H1 (cell line): ENCODE measurements around the gene KCNMA1. TPM values are rescaled to one million over a fixed set of nuclear protein-coding genes. Genes with fewer than 3 reads are reported as not detected.

Source experiments
- CTCF ChIA-PET: fragments of 300-600 bp; sonication (Branson Sonifier 250); formaldehyde crosslinking; loops from one replicate; lab custom pipeline; 2021; ENCODE audit not compliant: partially characterized antibody; lab: Charles Lee
- POLR2A ChIA-PET: fragments of 300-600 bp; sonication (Branson Sonifier 250); formaldehyde crosslinking; loops from one replicate; lab custom pipeline; 2021; ENCODE audit warnings: inconsistent platforms; ENCODE audit not compliant: partially characterized antibody; lab: Charles Lee
- DNase-seq, 2 experiments: peaks; one replicate each; pipeline versions ENCODE4 v3.0.0 to v3.0.0-alpha.2; 2010 to 2022; ENCODE audit warnings: low spot score in 2 of 2, low read depth in 1 of 2, mixed read lengths in 1 of 2
- FAIRE-seq: peaks from 2 replicates; lab custom pipeline; 2011; peaks lifted over from hg19 to GRCh38; lab: Jason Lieb, UNC
- H2AFZ ChIP-seq: 2 replicates; pipeline ENCODE4 v1.8.1; 2012; ENCODE audit warnings: low read length, inconsistent platforms
- H2AK5ac ChIP-seq: 2 replicates; pipeline ENCODE4 v1.6.1; 2013; ENCODE audit warnings: low read depth, low read length
- H2BK120ac ChIP-seq: replicated peaks from 2 replicates; pipeline ENCODE3; 2013; ENCODE audit warnings: low read depth, low read length, inconsistent platforms
- H2BK12ac ChIP-seq: 2 replicates; pipeline ENCODE4 v1.6.1; 2013; ENCODE audit warnings: low read depth, low read length
- H2BK15ac ChIP-seq: 2 replicates; pipeline ENCODE4 v1.6.1; 2013; ENCODE audit warnings: low read length
- H2BK20ac ChIP-seq: 2 replicates; pipeline ENCODE4 v1.6.1; 2013; ENCODE audit warnings: low read length
- H2BK5ac ChIP-seq: 2 replicates; pipeline ENCODE4 v1.6.1; 2013; ENCODE audit warnings: low read depth, low read length
- H3K14ac ChIP-seq: 2 replicates; pipeline ENCODE4 v1.6.1; 2013; ENCODE audit warnings: inconsistent platforms; ENCODE audit not compliant: insufficient read length
- H3K18ac ChIP-seq: 2 replicates; pipeline ENCODE4 v1.6.1; 2013; ENCODE audit warnings: low read length; ENCODE audit errors: extremely low read depth
- H3K23ac ChIP-seq: 2 replicates; pipeline ENCODE4 v1.6.1; 2013; ENCODE audit warnings: inconsistent platforms; ENCODE audit not compliant: insufficient read length
- H3K23me2 ChIP-seq: 2 replicates; pipeline ENCODE4 v1.6.1; 2013; ENCODE audit warnings: low read depth, low read length
- H3K27ac ChIP-seq: 2 replicates; pipeline ENCODE4 v1.6.1; 2011; ENCODE audit warnings: low read depth, low read length, inconsistent platforms
- H3K27me3 ChIP-seq, 4 experiments: replicated peaks in 1 of 4; 1 replicate in 1 of 4; 2 replicates in 3 of 4; pipeline versions ENCODE4 v1.6.1 to v1.8.1; 2011 to 2013; ENCODE audit warnings: low read length in 3 of 4, mild to moderate bottlenecking in 3 of 4, inconsistent platforms in 2 of 4, mixed read lengths in 2 of 4, moderate library complexity in 1 of 4; ENCODE audit not compliant: control insufficient read depth in 3 of 4, insufficient read depth in 3 of 4; ENCODE audit errors: extremely low read depth in 1 of 4
- H3K36me3 ChIP-seq, 4 experiments: 2 replicates each; pipeline versions ENCODE4 v1.6.1 to v1.8.1; 2011 to 2013; ENCODE audit warnings: mild to moderate bottlenecking in 4 of 4, low read length in 3 of 4, moderate library complexity in 2 of 4, control low read depth in 1 of 4, inconsistent platforms in 1 of 4; ENCODE audit not compliant: insufficient read depth in 4 of 4, control insufficient read depth in 2 of 4
- H3K4ac ChIP-seq: replicated peaks from 2 replicates; pipeline ENCODE3; 2013; ENCODE audit warnings: low read length, low read depth, mixed read lengths, inconsistent platforms; ENCODE audit not compliant: insufficient read length
- H3K4me1 ChIP-seq, 4 experiments: replicated peaks in 1 of 4; 1 replicate in 1 of 4; 2 replicates in 3 of 4; pipeline versions ENCODE4 v1.6.1 to v1.8.1; 2011 to 2013; ENCODE audit warnings: low read length in 3 of 4, inconsistent platforms in 2 of 4, mixed read lengths in 1 of 4; ENCODE audit not compliant: insufficient read depth in 4 of 4, control insufficient read depth in 3 of 4
- H3K4me2 ChIP-seq, 2 experiments: 2 replicates each; pipeline versions ENCODE4 v1.6.1 to v1.8.1; 2011 to 2013; ENCODE audit warnings: low read depth in 2 of 2, low read length in 2 of 2, control low read depth in 1 of 2, inconsistent platforms in 1 of 2, mild to moderate bottlenecking in 1 of 2; ENCODE audit not compliant: insufficient read depth in 1 of 2
- H3K4me3 ChIP-seq, 4 experiments: fragments of 200-600, 300-600 bp in 1 of 4; sonication (generic), shearing (Covaris generic), sonication (Bioruptor Twin) in 1 of 4; 2 replicates each; pipeline versions ENCODE4 v1.5.1 to v1.8.1; 2011 to 2016; ENCODE audit warnings: low read length in 4 of 4, low read depth in 3 of 4, control low read depth in 2 of 4, inconsistent platforms in 2 of 4, mild to moderate bottlenecking in 2 of 4, mixed read lengths in 1 of 4, moderate library complexity in 1 of 4; ENCODE audit not compliant: insufficient read depth in 2 of 4; ENCODE audit errors: extremely low read depth in 1 of 4
- H3K56ac ChIP-seq: replicated peaks from 2 replicates; pipeline ENCODE3; 2013; ENCODE audit warnings: low read depth, mild to moderate bottlenecking, mixed read lengths, low read length, inconsistent platforms; ENCODE audit not compliant: insufficient read length
- H3K79me1 ChIP-seq: 2 replicates; pipeline ENCODE4 v1.6.1; 2013; ENCODE audit warnings: low read depth, low read length, control low read depth
- H3K79me2 ChIP-seq, 2 experiments: 2 replicates each; pipeline versions ENCODE4 v1.6.1 to v1.8.1; 2012 to 2013; ENCODE audit warnings: low read length in 2 of 2, mild to moderate bottlenecking in 2 of 2, inconsistent platforms in 1 of 2; ENCODE audit not compliant: insufficient read depth in 2 of 2, control insufficient read depth in 1 of 2
- H3K9ac ChIP-seq, 4 experiments: replicated peaks in 1 of 4; 1 replicate in 1 of 4; 2 replicates in 3 of 4; pipeline versions ENCODE4 v1.6.1 to v1.8.1; 2011 to 2013; ENCODE audit warnings: low read depth in 3 of 4, low read length in 3 of 4, control low read depth in 2 of 4, mild to moderate bottlenecking in 2 of 4, moderate library complexity in 2 of 4, inconsistent platforms in 1 of 4; ENCODE audit errors: extremely low read depth in 1 of 4
- H3K9me3 ChIP-seq, 2 experiments: 2 replicates each; pipeline versions ENCODE4 v1.6.1 to v1.8.1; 2012 to 2013; ENCODE audit warnings: mild to moderate bottlenecking in 2 of 2, moderate library complexity in 2 of 2, control low read depth in 1 of 2, inconsistent platforms in 1 of 2, low read depth in 1 of 2, low read length in 1 of 2, mixed read lengths in 1 of 2; ENCODE audit not compliant: insufficient read depth in 2 of 2
- H4K20me1 ChIP-seq, 2 experiments: replicated peaks in 1 of 2; 2 replicates each; pipeline versions ENCODE3 to v1.8.1; 2011 to 2013; ENCODE audit warnings: inconsistent platforms in 2 of 2, low read length in 2 of 2, mild to moderate bottlenecking in 1 of 2; ENCODE audit not compliant: insufficient read depth in 2 of 2, control insufficient read depth in 1 of 2
- H4K5ac ChIP-seq: 2 replicates; pipeline ENCODE4 v1.6.1; 2013; ENCODE audit warnings: low read length, low read depth, mixed read lengths, inconsistent platforms; ENCODE audit not compliant: insufficient read length
- H4K8ac ChIP-seq: 2 replicates; pipeline ENCODE4 v1.8.0; 2013; ENCODE audit warnings: mild to moderate bottlenecking, moderate library complexity, low read length, inconsistent platforms; ENCODE audit not compliant: insufficient read depth; ENCODE audit errors: extremely low read depth
- H4K91ac ChIP-seq: replicated peaks from 2 replicates; pipeline ENCODE3; 2013; ENCODE audit warnings: low read length, mixed read lengths, inconsistent platforms; ENCODE audit not compliant: insufficient read length
- SP1 ChIP-seq: IDR thresholded peaks from 2 replicates; pipeline ENCODE4 v1.6.1; 2011; ENCODE audit warnings: low read depth, low read length
- WGBS, 2 experiments: shearing (Covaris generic) in 1 of 2; methylation state at CpG; one replicate each; pipeline versions ENCODE4 v1.1.6 to v1.1.7; 2013 to 2015; ENCODE audit warnings: low lambda C conversion rate in 2 of 2, mixed read lengths in 2 of 2, inconsistent platforms in 1 of 2, low coverage in 1 of 2, missing lambda C conversion rate in 1 of 2; ENCODE audit not compliant: insufficient replicate concordance in 2 of 2, insufficient coverage in 1 of 2, insufficient read length in 1 of 2; ENCODE audit errors: extremely low coverage in 1 of 2, missing lambda C conversion rate in 1 of 2; 5-methylcytosine and 5-hydroxymethylcytosine counted together
- polyA plus RNA-seq, 7 experiments: library from polyadenylated mRNA; depleted of rRNA in 3 of 7; stranded (reverse) in 5 of 7; unstranded in 2 of 7; fragments of >200 nt in 5 of 7; fragments of 200-250 nt in 2 of 7; gene quantifications; 1 replicate in 5 of 7; 2 replicates in 1 of 7; 4 replicates in 1 of 7; pipeline versions ENCODE4 v1.2.1 to v1.2.3, GENCODE V29; 2011 to 2013; ENCODE audit warnings: missing spikeins in 2 of 7, mixed read lengths in 2 of 7
- total RNA-seq: library from RNA; stranded (reverse); fragmentation: NEBNext Ultra II Directional; extraction: Animal tissue kit (Norgen Biotek cat#: 25700); gene quantifications from 2 replicates; pipeline ENCODE4 v1.2.1, GENCODE V29; 2021

KCNMA1 gene
- total and polyA plus RNA-seq, 2 of the 8 experiments (the other 6 are each of a cell fraction or from before 2014, with no cell fraction given), result 10.2 to 11.1 TPM

GRCh38 chr10:77446700-77447099 lies 190.9 kb downstream of the KCNMA1 start:
- no peak for TF ChIP-seq SP1
- Histone ChIP-seq H3K14ac (no peak overlapping the region), H3K9ac (no peak overlapping the region), H3K4me2 (no peak overlapping the region), H2BK20ac (no peak overlapping the region), H3K36me3 (no peaks in the 10 kb centered on the region), H3K9me3 (no peaks in the 10 kb centered on the region), H4K8ac (no peak overlapping the region), H4K91ac (no peak overlapping the region), H4K5ac (no peak overlapping the region), H3K79me1 (no peaks in the 10 kb centered on the region), H2BK5ac (no peak overlapping the region), H3K23ac (no peak overlapping the region), H3K56ac (no peak overlapping the region), H3K79me2 (no peaks in the 10 kb centered on the region), H3K23me2 (no peaks in the 10 kb centered on the region; the same call in 1 of the 2 replicates), H2AFZ (no peak overlapping the region), H3K4me3 (no peak overlapping the region), H2AK5ac (no peak overlapping the region), H2BK120ac (no peak overlapping the region), H2BK12ac (no peak overlapping the region), H3K18ac (no peak overlapping the region), H3K4me1 (peaks cover 0 to 3% (median 0%) of the 10 kb centered on the region in 4 experiments; a peak in 1 of 7 replicates), H2BK15ac (no peak overlapping the region), H3K27me3 (no peaks in the 10 kb centered on the region), H4K20me1 (no peaks in the 10 kb centered on the region), H3K27ac (no peak overlapping the region), H3K4ac (no peak overlapping the region)
- 84% methylated on average over 4 of the region's 4 CpGs; no CpG with 5 or more reads in 1 of the 2 experiments for WGBS, 2 experiments
- DNase-seq (no peak), FAIRE-seq (no peak)
- CTCF ChIA-PET, result interaction anchor here (0.7 to 2.4 kb wide), 7 partner anchors 10 to 272 kb away, joined by 3 to 21 read pairs (median 3); no protein-coding TSS in a partner anchor
- POLR2A ChIA-PET, result no interaction called here
